ENCODE measurements around the gene LCE3A. TPM values are rescaled to one million over a fixed set of nuclear protein-coding genes. Genes with fewer than 3 reads are reported as not detected.

Gene LCE3A
- total and polyA plus RNA-seq, 2 of the 8 experiments (the other 6 are each of a cell fraction or from before 2014, with no cell fraction given): not detected

DNA sequence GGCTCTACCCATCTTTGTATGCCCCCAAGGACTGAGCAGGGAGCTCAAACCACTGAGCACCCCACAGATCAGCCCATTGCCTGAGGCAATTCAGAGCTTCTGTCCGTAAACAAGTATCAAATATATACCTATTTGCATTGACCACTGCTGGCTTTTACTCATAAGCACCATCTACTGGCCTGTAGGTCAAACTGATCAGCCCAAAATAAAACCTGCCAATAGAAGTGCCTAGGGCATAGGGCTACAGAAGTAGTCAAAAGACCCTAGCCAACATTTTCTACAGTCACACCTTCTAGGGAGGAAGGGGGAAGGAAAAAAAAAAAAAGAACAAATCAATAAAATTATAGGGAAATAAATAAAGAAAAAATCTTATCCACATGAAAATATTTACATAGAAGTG lies 37.3 kb downstream of the LCE3A start:
- no peaks in the 10 kb centered on the region for H3K4me1 ChIP-seq (replicated peaks in 1 of 4; ENCODE audit: control insufficient read depth in 3 of 4, insufficient read depth in 4 of 4, low read length in 3 of 4)
- FAIRE-seq: no peak
- H2BK120ac ChIP-seq (replicated peaks; ENCODE audit: low read depth, low read length): no peak overlapping the region
- no peaks in the 10 kb centered on the region for H3K36me3 ChIP-seq (ENCODE audit: control insufficient read depth in 2 of 4, insufficient read depth in 4 of 4, low read length in 3 of 4)
- H3K79me1 ChIP-seq (ENCODE audit: low read depth, low read length): no peaks in the 10 kb centered on the region
- POLR2A ChIA-PET (ENCODE audit: partially characterized antibody): no interaction called here
- no peak overlapping the region for H2BK5ac ChIP-seq (ENCODE audit: low read depth, low read length)
- no peak overlapping the region for H4K5ac ChIP-seq (ENCODE audit: insufficient read length, low read depth, low read length)
- H4K20me1 ChIP-seq (replicated peaks in 1 of 2; ENCODE audit: control insufficient read depth in 1 of 2, insufficient read depth in 2 of 2, low read length in 2 of 2): no peaks in the 10 kb centered on the region
- no peak overlapping the region for H4K8ac ChIP-seq (ENCODE audit: extremely low read depth, insufficient read depth, low read length)
- H2BK12ac ChIP-seq (ENCODE audit: low read depth, low read length): no peak overlapping the region
- no peak overlapping the region for H3K4me3 ChIP-seq (ENCODE audit: extremely low read depth in 1 of 4, insufficient read depth in 2 of 4, low read depth in 3 of 4, low read length in 4 of 4)
- H3K4ac ChIP-seq (replicated peaks; ENCODE audit: insufficient read length, low read depth, low read length): no peak overlapping the region
- H2AFZ ChIP-seq (ENCODE audit: low read length): no peak overlapping the region
- H3K4me2 ChIP-seq (ENCODE audit: insufficient read depth in 1 of 2, low read depth in 2 of 2, low read length in 2 of 2): no peak overlapping the region
- no peak for DNase-seq (ENCODE audit: low read depth in 1 of 2, low spot score in 2 of 2)
- H3K27me3 ChIP-seq (replicated peaks in 1 of 4; ENCODE audit: control insufficient read depth in 3 of 4, extremely low read depth in 1 of 4, insufficient read depth in 3 of 4, low read length in 3 of 4): no peaks in the 10 kb centered on the region
- no peak overlapping the region for H3K18ac ChIP-seq (ENCODE audit: extremely low read depth, low read length)
- H3K9me3 ChIP-seq (ENCODE audit: insufficient read depth in 2 of 2, low read depth in 1 of 2, low read length in 1 of 2): peaks cover 7 to 15% of the 10 kb centered on the region in 2 experiments
- no peak overlapping the region for H2AK5ac ChIP-seq (ENCODE audit: low read depth, low read length)
- no peaks in the 10 kb centered on the region for H3K79me2 ChIP-seq (ENCODE audit: control insufficient read depth in 1 of 2, insufficient read depth in 2 of 2, low read length in 2 of 2)
- no peaks in the 10 kb centered on the region for H3K23me2 ChIP-seq (ENCODE audit: low read depth, low read length)
- CTCF ChIA-PET (ENCODE audit: partially characterized antibody): no interaction called here
- WGBS, 2 experiments (ENCODE audit: extremely low coverage in 1 of 2, insufficient coverage in 1 of 2, insufficient read length in 1 of 2, insufficient replicate concordance in 2 of 2, low coverage in 1 of 2, low lambda C conversion rate in 2 of 2, missing lambda C conversion rate in 1 of 2): no CpG with 5 or more reads among the region's 1 CpG
- no peak overlapping the region for H3K23ac ChIP-seq (ENCODE audit: insufficient read length)
- no peak overlapping the region for H2BK20ac ChIP-seq (ENCODE audit: low read length)
- no peak overlapping the region for H3K56ac ChIP-seq (replicated peaks; ENCODE audit: insufficient read length, low read depth, low read length)
- H3K9ac ChIP-seq (replicated peaks in 1 of 4; ENCODE audit: extremely low read depth in 1 of 4, low read depth in 3 of 4, low read length in 3 of 4): no peak overlapping the region
- no peak for TF ChIP-seq CBX8 (IDR thresholded peaks at IDR 0.05; ENCODE audit: borderline replicate concordance, low read depth, low read length)
- TF ChIP-seq SP1 (IDR thresholded peaks at IDR 0.05; ENCODE audit: low read depth, low read length): no peak
- TF ChIP-seq YY1 (IDR thresholded peaks at IDR 0.05; ENCODE audit: low read depth, low read length): no peak
- no peak for TF ChIP-seq SP4 (IDR thresholded peaks at IDR 0.05; ENCODE audit: low read length)
- TF ChIP-seq SRF (IDR thresholded peaks at IDR 0.05; ENCODE audit: low read depth, low read length): no peak
- no peak for TF ChIP-seq HDAC2 (IDR thresholded peaks at IDR 0.05; ENCODE audit: borderline replicate concordance in 1 of 2, low read depth in 2 of 2, low read length in 2 of 2)
- no peak for TF ChIP-seq CTBP2 (IDR thresholded peaks at IDR 0.05; ENCODE audit: borderline replicate concordance, insufficient read depth, insufficient read length, low read length)
- no peak for TF ChIP-seq RXRA (IDR thresholded peaks at IDR 0.05; ENCODE audit: insufficient read depth, low read depth, low read length)
- no peak for TF ChIP-seq GTF2F1 (IDR thresholded peaks at IDR 0.05; ENCODE audit: borderline replicate concordance, low read depth, low read length)
- TF ChIP-seq KDM1A (IDR thresholded peaks at IDR 0.05; ENCODE audit: borderline replicate concordance, low read length): no peak
- no peak for TF ChIP-seq EP300 (IDR thresholded peaks at IDR 0.05; ENCODE audit: borderline replicate concordance in 1 of 2, low read depth in 2 of 2, low read length in 2 of 2)
- no peak for TF ChIP-seq SAP30 (IDR thresholded peaks at IDR 0.05; ENCODE audit: insufficient read depth, insufficient replicate concordance, low read length)
- TF ChIP-seq ASH2L (IDR thresholded peaks at IDR 0.05; ENCODE audit: low read length): no peak
- no peak overlapping the region for H2BK15ac ChIP-seq (ENCODE audit: low read length)
- H3K14ac ChIP-seq (ENCODE audit: insufficient read length): no peak overlapping the region
- no peak overlapping the region for H4K91ac ChIP-seq (replicated peaks; ENCODE audit: insufficient read length, low read length)
- H3K27ac ChIP-seq (ENCODE audit: low read depth, low read length): no peak overlapping the region

Data from H1 (cell line).